ENCODE data around the gene RIPOR3. TPM values are rescaled to one million over a fixed set of nuclear protein-coding genes. Genes with fewer than 3 reads are reported as not detected.
"Not testable (repeated sequence)": the region's sequence is repeated elsewhere in the genome, so short reads cannot be mapped to it uniquely, and the experiment has no call there.

Gene RIPOR3
- polyA plus RNA-seq, 3 donors from 2014 or later = 0.41 to 1.2 (median 1.0) TPM

- H3K4me3 Mint-ChIP-seq; H3K27me3 Mint-ChIP-seq (ENCODE audit: low read depth in 3 of 3); H3K36me3 Mint-ChIP-seq; H3K9me3 Mint-ChIP-seq; H3K4me1 Mint-ChIP-seq; H3K27ac Mint-ChIP-seq; DNase-seq: not testable (repeated sequence)
These were observed 51.2 kb downstream of the RIPOR3 start for GRCh38 chr20:50639971-50640711.

- H3K4me1 Mint-ChIP-seq, H3K9me3 Mint-ChIP-seq: not testable (repeated sequence)
These were observed 53.1 kb downstream of the RIPOR3 start for GRCh38 chr20:50638015-50638847.

GRCh38 chr20:50636601-50637540, 54.5 kb downstream of the RIPOR3 start:
- Mint-ChIP-seq H3K36me3 (no peaks in the 10 kb centered on the region), H3K4me1 (no peaks in the 10 kb centered on the region), H3K27ac (no peak overlapping the region), H3K4me3 (no peak overlapping the region), H3K27me3 (ENCODE audit: low read depth in 3 of 3) (peaks cover 0 to 5% (median 3%) of the 10 kb centered on the region in 3 donors), H3K9me3 (no peaks in the 10 kb centered on the region)
- no peak for DNase-seq

More at GRCh38 chr20:50638015-50638847, 53.1 kb downstream of the RIPOR3 start:
- H3K4me3 Mint-ChIP-seq; H3K36me3 Mint-ChIP-seq; H3K27me3 Mint-ChIP-seq (ENCODE audit: low read depth in 3 of 3); H3K27ac Mint-ChIP-seq; DNase-seq: not testable (repeated sequence)

- Mint-ChIP-seq H3K27ac (no peak overlapping the region), H3K9me3 (no peaks in the 10 kb centered on the region), H3K4me3 (no peak overlapping the region), H3K27me3 (ENCODE audit: low read depth in 3 of 3) (peaks cover 0 to 5% (median 1%) of the 10 kb centered on the region in 3 donors), H3K4me1 (no peaks in the 10 kb centered on the region), H3K36me3 (no peaks in the 10 kb centered on the region)
- peak; percentile 9 to 36 (median 19) for DNase-seq
These were observed 55.4 kb downstream of the RIPOR3 start for GRCh38 chr20:50635676-50636600.

GRCh38 chr20:50635014-50635557, 56.3 kb downstream of the RIPOR3 start:
- Mint-ChIP-seq H3K36me3 (no peaks in the 10 kb centered on the region), H3K9me3 (no peaks in the 10 kb centered on the region), H3K4me3 (no peak overlapping the region), H3K4me1 (no peaks in the 10 kb centered on the region), H3K27me3 (ENCODE audit: low read depth in 3 of 3) (peaks cover 0 to 5% (median 1%) of the 10 kb centered on the region in 3 donors), H3K27ac (no peak overlapping the region)
- DNase-seq = no peak

GRCh38 chr20:50634191-50634590, 57.2 kb downstream of the RIPOR3 start:
- Mint-ChIP-seq H3K4me3 (no peak overlapping the region), H3K4me1 (no peaks in the 10 kb centered on the region), H3K9me3 (no peaks in the 10 kb centered on the region), H3K27ac (no peak overlapping the region), H3K27me3 (ENCODE audit: low read depth in 3 of 3) (peaks cover 0 to 5% (median 1%) of the 10 kb centered on the region in 3 donors), H3K36me3 (no peaks in the 10 kb centered on the region)
- no peak for DNase-seq

GRCh38 chr20:50633361-50633760, 58.0 kb downstream of the RIPOR3 start:
- no peak for DNase-seq
- Mint-ChIP-seq H3K4me1 (no peaks in the 10 kb centered on the region), H3K36me3 (no peaks in the 10 kb centered on the region), H3K27ac (no peak overlapping the region), H3K9me3 (no peaks in the 10 kb centered on the region), H3K27me3 (ENCODE audit: low read depth in 3 of 3) (peaks cover 0 to 7% (median 0%) of the 10 kb centered on the region in 3 donors), H3K4me3 (no peak overlapping the region)

GRCh38 chr20:50632701-50633100, 58.6 kb downstream of the RIPOR3 start:
- peaks cover 0 to 7% (median 0%) of the 10 kb centered on the region in 3 donors for H3K27me3 Mint-ChIP-seq (ENCODE audit: low read depth in 3 of 3)
- H3K36me3 Mint-ChIP-seq = no peaks in the 10 kb centered on the region
- no peak for DNase-seq
- no peak overlapping the region for H3K4me3 Mint-ChIP-seq
- H3K9me3 Mint-ChIP-seq = no peaks in the 10 kb centered on the region
- H3K4me1 Mint-ChIP-seq = no peaks in the 10 kb centered on the region
- H3K27ac Mint-ChIP-seq = no peak overlapping the region

GRCh38 chr20:50632236-50632635, 59.1 kb downstream of the RIPOR3 start:
- Mint-ChIP-seq H3K4me3 (no peak overlapping the region), H3K4me1 (no peaks in the 10 kb centered on the region), H3K36me3 (no peaks in the 10 kb centered on the region), H3K27ac (no peak overlapping the region), H3K27me3 (ENCODE audit: low read depth in 3 of 3) (peaks cover 0 to 7% (median 0%) of the 10 kb centered on the region in 3 donors), H3K9me3 (no peaks in the 10 kb centered on the region)
- no peak for DNase-seq

- Mint-ChIP-seq H3K36me3 (no peaks in the 10 kb centered on the region), H3K27ac (no peak overlapping the region), H3K4me1 (no peaks in the 10 kb centered on the region), H3K27me3 (ENCODE audit: low read depth in 3 of 3) (peaks cover 0 to 6% (median 0%) of the 10 kb centered on the region in 3 donors), H3K9me3 (no peaks in the 10 kb centered on the region), H3K4me3 (no peak overlapping the region)
- no peak for DNase-seq
These were observed 60.6 kb downstream of the RIPOR3 start for GRCh38 chr20:50630578-50631263.

- H3K27ac Mint-ChIP-seq = no peak overlapping the region
These were observed 61.7 kb downstream of the RIPOR3 start for GRCh38 chr20:50629670-50630045.

More at GRCh38 chr20:50629670-50630045, 61.7 kb downstream of the RIPOR3 start:
- Mint-ChIP-seq H3K27me3 (ENCODE audit: low read depth in 3 of 3) (peaks cover 0 to 3% (median 0%) of the 10 kb centered on the region in 3 donors), H3K4me1 (no peaks in the 10 kb centered on the region), H3K4me3 (no peak overlapping the region), H3K9me3 (no peaks in the 10 kb centered on the region), H3K36me3 (no peaks in the 10 kb centered on the region)
- no peak for DNase-seq
